Hematopoietic multipotent progenitor cell (in vitro differentiated cells): ENCODE measurements around the gene GPR148. TPM values are rescaled to one million over a fixed set of nuclear protein-coding genes. Genes with fewer than 3 reads are reported as not detected.

Experiments
- DNase-seq, 3 donors: peaks; one replicate each; pipeline ENCODE4 v3.0.0-alpha.2; 2011 to 2015; ENCODE audit warnings: low read depth in 2 of 3, low spot score in 2 of 3
- total RNA-seq: library from RNA; depleted of rRNA; stranded (reverse); fragments of >200 nt; gene quantifications from one replicate; pipeline ENCODE4 v1.2.3, GENCODE V29; 2012

The GPR148 gene
- total RNA-seq, 1 donor: not detected

DNA sequence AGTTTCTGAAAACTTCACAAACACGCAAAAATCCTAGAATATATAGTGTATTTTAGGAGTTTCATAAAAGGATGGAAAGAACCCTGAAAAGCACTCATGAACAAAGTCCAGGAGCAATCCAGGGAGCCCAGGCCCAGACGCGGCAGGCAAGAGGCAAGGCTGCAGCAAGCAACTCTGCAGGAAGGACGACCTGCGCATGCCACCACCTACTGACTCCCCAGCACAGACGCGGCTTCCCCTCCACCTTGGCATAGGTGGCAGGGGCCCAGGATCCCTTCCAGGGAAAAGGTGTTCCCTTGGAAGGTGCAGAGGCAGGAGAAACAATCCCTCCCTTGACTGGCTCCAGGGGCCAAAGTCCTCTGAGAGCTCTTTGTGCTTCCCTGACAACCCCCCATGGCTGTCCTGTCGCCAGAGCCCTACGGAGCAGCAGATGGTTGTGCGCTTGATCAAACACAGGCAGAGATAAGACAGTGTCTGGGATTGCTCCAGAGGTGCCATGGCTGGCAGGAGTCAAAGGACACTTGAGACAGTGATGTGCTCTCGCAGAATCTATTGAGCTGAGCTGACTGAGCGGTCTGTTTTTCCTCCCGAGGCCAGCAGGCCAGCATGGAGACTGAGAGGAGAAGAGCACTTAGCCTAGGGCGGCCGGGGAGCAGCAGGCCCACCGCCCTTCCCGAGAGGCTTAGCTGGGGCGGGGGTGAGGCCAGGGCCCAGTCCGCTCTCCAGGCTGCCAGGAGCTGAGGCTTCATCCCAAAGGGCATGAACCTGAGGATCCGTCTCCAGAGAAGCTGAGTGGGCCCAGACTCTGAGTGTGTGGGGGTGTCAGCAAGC lies 15.6 kb downstream of the GPR148 start:
- no peak for DNase-seq

GRCh38 chr2:130749078-130749477 lies 20.2 kb downstream of the GPR148 start:
- DNase-seq: no peak

DNA sequence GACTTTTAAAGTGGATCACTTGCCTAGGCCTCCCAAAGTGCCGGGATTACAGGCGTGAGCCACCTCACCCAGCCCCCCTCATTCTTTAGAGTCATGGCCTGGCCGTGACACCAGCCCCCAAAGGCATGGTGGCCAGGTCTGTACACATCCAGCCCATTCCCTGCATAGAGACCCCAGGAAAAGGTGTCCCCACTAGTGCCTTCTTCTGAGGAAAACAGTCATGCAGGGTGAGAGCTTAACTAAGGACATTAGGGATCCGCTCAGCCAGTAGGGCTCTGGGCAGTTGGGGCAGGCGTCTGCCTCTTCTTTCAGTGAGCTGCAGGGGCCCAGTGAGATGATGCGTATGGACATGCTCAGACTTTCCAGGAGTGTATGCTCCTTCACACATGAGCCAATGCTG lies 20.8 kb downstream of the GPR148 start:
- DNase-seq: no peak

DNA sequence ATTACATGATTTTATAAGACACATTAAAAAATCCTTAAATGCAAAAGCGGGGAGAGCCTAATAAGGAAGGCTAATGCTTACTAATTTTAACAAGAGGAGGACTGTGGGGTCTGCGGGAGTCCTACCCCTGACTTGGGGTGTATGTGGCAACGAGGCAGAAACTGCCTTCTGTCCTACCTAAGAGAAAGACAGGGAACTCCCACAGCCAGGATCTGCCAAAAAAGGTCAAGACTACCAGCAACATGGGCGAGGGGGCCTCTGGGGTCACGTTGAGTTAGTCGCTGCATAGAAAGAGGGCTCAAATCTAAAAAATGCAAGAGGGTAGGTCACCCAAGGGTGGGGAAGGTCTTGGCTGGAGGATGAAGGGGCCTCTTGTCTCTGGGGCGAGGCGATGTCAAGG lies 25.9 kb downstream of the GPR148 start:
- no peak for DNase-seq

DNA sequence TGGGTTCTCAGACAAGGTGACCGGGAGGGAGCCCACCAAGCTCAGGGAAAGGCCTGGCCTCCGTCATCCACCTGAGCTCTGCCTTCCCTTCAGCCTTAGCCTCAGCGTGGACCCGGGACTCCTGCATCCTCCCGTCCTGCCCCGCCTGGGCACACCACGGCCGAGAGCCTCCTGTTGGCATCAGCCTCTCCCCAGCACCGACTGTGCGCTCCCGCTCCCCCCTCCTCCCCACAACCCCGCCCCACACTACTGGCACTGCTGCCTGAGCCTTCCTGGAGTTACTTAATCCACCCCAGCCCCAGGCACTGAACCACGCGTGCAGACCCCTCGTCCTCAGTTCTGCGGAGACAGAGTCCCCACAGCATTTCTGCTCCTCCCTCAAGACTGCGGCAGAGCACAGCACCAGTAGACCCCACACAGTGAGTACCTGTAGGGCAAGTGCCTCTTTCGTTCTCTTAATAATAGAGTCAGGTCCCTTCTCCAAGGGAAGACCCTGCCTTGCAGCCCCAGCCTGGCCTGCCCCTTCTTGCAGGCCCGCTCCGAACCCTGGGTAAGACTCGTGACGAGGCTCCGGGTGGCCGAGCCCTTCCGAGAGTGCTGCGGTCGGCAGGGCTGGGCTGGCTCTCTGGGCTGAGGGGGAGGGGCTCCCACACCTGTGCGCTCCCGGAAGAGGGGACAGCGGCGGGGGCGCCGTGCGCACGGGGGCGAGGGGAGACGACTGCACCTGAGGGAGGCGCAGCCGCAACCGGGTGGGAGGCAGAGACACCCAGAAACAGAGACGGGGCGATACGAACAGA lies 26.6 kb downstream of the GPR148 start, which contains the start of gene AMER3:
Gene AMER3, plus strand, starts transcription at position 285 of the 797 bp plus-strand sequence. CDS start 6,533 bp downstream, outside the sequence.
- no peak for DNase-seq

- peak in 2 of 3 donors; percentile 52 to 61 for DNase-seq
These were observed 27.4 kb downstream of the GPR148 start for GRCh38 chr2:130756053-130756873.

DNA sequence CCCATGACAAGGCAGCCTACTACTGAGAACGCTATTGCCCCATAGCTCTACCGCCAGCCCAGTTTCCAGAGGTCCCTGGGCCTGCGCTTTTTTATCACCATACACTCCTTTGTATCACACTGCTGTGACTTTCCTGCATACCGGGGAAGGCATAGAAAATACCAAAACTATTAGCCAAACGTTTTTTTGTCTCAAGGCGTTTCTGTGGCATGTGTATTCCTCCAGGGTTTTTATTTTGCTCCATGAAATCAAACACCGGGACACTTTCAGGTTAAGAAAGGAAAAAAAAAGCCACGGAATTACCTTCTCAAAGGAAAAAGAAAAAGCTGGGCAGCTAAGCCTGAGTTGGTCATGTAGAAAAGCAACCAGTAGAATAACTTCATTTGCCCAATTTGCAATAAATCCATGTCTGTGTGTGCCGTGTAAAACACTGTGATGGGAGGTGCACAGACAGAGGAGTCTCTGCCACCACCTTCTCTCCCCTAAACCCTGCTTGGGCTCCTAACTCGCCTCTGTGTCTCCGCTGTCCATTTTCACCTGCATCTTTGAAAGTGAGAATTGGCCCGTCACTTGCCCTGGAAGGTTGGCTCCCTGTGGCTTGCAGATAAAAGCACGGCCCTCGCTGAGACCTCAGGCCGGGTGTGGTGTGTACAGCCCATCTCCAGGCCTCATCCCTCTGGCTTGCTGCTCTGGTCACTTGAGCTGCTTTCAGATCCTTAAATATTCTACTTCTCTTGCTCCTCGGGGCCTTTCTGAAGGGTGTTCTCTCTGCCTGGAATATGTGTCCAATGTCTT lies 28.2 kb downstream of the GPR148 start:
- no peak for DNase-seq

DNA sequence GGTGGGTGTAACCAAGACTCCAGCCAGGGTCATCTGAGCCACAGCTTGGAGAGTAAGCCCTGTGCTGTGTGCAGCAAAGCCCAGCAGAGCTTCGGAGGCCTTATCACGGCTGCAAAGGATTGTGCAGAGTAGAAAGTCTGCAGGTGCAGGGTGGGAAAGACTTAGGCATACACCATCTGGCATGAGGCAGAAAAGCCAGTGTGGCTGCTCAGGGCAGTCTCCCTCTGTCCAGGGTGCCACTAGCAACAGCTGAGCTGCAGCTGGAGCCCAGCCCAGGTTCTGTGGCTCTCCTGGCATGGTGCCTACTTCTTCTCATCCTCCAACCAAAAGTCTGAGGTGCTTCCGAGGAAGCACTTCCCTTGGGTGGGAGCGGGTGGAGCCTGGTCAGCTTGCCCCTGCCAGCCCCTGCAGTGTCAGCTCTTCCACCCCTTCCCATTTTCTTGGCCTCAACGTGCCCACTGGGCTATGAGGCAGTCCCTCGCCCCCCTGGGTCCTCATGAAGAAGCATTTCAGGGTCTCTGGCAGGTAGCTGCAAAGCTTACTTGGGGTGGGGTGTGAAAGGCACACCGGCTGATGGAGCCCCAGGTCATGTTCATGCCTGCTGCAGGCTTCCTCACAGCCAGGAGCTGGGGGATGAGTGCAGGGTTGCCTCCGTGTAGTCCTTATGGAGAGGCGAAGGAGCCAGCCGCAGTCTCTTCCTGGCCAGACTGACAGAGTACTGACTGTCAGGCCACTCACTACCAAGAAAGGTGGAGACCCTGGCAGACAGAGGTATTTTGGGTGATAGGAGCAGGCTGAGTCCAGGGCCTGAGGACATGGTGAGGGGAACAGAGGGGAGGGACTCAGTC lies 31.3 kb downstream of the GPR148 start:
- DNase-seq: no peak

DNA sequence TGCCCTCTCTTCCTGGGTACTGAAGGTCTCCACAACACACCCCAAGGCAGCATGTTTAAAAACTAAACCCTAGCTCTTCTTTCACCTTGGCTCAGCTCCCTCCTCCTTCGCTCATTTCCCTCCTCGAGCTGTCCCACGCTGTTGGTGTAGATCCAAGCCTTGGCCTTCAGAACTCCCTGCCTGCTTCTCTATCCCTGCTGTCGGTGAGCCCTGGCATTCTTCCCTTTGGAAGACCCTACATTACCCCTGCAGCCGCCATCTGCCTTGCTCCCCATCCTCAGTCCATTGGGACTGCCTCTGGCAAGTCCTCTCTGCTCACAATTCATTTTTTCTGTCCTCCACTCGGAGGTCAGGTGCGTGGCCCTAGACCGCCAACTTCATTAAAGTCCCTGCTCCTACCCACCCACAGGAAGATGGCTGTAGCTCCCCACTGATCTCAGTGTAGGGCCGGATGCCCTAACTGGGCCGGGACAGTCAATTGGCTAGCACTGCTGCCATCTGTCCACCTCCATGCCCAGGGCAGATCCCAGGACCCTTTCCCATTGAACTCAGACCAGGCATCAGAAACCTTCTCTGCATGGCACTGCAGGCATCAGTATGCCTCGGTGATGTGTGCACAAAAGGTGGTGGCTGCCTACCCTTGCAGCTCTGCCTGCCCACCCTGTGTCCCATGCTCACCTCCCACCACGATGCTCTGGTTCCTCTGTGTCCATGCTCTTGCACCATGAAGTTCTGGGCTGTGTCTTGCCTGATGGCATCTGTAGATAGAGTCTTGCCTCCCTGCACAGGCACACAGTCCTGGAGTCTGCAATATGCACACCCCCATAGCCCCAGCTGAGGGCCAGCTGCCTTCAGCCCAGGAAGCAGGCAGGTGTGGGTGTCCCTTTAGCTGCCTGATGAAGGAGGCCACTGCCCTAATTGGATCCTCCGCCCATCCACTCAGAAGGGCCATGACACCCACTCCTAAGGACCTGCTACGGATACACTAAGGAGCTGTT lies 32.2 kb downstream of the GPR148 start:
- no peak for DNase-seq

DNA sequence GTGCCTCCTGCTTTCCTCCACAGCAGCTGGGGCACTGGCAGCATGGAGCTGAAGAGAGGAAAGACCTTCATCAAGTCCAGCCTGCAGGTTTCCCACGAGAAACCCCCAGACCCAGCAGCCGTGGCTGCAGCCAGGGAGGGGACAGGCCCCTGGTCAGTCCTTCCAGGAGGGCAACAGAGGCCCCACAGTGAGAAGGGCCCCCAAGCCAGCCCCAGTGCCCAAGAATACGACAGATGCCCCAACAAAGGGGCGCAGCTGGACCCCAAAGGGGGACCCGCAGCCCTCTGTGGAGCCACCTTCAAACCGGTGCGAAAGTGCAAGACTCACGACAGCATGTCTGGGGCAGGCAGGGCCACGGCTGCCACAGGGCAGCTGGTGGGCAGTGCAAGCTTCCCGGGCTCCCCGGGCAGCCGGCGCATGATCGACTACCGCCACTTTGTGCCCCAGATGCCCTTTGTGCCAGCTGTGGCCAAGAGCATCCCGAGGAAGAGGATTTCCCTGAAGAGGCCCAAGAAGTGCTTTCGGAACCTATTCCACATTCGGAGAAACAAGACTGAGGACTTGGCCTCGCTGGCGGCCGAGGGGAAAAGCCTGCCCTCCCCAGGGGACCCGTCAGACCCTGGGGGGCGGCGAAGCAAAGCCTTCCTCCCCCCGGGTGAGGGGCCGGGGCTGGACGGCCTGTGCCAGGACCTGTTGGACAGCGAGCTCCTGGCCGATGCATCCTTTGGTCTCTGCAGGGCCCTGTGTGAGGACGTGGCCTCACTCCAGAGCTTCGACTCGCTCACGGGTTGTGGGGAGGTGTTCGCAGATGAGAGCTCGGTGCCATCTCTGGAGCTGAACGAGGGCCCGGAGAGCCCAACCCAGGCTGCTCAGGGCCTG lies 33.4 kb downstream of the GPR148 start:
- no peak for DNase-seq

- DNase-seq: no peak
These were observed 34.1 kb downstream of the GPR148 start for GRCh38 chr2:130762910-130763385.

- DNase-seq: no peak
These were observed 34.5 kb downstream of the GPR148 start for GRCh38 chr2:130763405-130763804.

DNA sequence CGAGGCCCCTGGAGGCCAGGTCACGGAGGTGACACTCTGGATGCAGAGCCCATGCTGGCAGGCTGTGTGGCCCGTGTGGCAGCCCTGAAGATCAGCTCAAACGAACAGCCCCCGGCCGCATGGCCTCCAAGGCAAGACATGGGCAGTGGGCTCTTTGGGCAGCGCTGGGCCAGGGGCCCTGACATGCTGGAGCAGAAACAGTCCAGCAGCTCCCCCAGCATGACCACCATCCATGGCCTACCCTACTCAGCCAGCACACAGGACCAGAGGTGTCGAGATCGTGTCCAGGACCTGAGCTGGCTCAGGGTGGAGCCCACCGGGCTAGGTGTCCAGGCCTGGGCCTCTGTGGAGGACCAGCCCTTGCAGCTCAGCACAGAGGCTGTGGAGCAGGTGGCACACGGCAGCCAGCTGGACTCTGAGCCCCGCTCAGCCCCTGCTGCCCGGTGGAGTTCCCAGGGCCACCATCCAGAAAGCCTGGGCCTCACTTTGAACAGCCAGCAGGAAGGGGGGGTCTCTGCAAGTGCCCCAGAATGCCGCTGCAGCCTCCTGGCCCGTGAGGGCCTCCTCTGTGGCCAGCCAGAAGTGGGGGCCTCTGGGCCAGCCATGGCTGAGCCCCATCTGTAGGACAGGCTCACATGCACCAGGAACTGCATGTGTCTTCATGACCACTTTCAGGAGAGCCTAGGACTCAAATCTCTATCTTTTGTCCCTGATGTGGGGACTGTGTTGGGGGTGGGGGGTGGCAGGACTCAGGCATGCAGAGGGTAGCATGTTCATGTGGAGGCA lies 35.4 kb downstream of the GPR148 start:
- DNase-seq: no peak

GRCh38 chr2:130764821-130765115 lies 35.9 kb downstream of the GPR148 start:
- no peak for DNase-seq

DNA sequence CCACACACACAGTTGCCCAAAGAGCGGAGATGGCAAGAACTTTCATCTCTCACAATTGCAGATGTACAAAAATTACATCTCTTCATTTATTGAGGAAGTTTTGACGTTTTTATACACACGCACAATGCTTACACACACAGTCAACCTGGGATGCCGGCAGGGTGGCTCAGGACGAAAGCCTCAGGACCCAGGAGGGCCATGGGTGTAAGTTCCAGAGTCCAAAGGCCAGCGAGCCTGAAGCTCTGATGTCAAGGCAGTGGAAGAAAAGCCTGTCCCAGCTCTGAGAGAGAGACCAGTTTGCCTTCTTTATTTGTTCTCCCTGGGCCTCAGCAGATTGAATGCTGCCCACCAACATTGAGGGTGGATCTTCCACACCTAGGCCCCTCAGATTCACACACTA lies 36.6 kb downstream of the GPR148 start:
- DNase-seq: no peak

DNA sequence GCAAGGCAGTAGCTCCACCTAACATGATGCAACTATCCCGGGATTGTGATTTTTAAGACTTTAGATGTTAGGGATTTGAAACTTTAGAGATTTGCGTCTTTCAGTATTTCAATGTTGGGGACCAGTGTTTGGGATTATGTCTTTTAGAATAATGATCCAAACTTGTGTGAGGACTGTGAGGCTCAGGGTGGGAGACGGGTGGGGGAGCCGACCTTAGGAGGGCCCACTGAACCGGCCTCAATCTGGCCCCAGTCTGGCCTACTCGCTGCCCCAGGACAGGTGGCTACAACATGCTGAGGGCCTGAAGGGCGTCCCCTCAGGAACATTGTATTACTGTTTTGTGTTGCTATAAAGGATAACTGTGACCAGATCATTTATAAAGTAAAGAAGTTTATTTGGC lies 37.2 kb downstream of the GPR148 start:
- no peak for DNase-seq
